Measurements from ENCODE around the gene ARHGAP15.

Gene ARHGAP15

GRCh38 chr2:143764261-143764660 is 635.0 kb downstream of the ARHGAP15 start:
- Histone ChIP-seq H4K20me1 (ENCODE audit: low read depth, low read length) (no peaks in the 10 kb centered on the region), H3K27ac (ENCODE audit: low read depth, low read length) (no peak overlapping the region), H3K9ac (ENCODE audit: low read length) (no peak overlapping the region), H3K36me3 (ENCODE audit: low read length) (peaks cover 8% of the 10 kb centered on the region; the same call in 1 of the 2 replicates), H3K27me3 (ENCODE audit: low read length) (no peaks in the 10 kb centered on the region), H3K4me2 (ENCODE audit: low read depth, low read length, poor library complexity, severe bottlenecking) (no peak overlapping the region), H3K9me3 (ENCODE audit: insufficient read depth, low read length) (no peaks in the 10 kb centered on the region), H3K4me3 (ENCODE audit: insufficient read depth, low read length, poor library complexity, severe bottlenecking) (no peak overlapping the region), H3K79me2 (ENCODE audit: insufficient read depth, low read length) (no peaks in the 10 kb centered on the region), H2AFZ (ENCODE audit: low read depth, low read length, severe bottlenecking) (no peak overlapping the region), H3F3A (ENCODE audit: insufficient read depth) (no peaks in the 10 kb centered on the region), H3K9me2 (replicated peaks; ENCODE audit: insufficient read depth, low read length) (no peaks in the 10 kb centered on the region)
- TF ChIP-seq EZH2phosphoT487 (conservative IDR thresholded peaks at IDR 0.05; ENCODE audit: low read length), result no peak
- TF ChIP-seq CTCF (IDR thresholded peaks at IDR 0.05; ENCODE audit: insufficient read depth, low read length, poor library complexity, severe bottlenecking), result no peak

GRCh38 chr2:143764706-143765105 is 635.5 kb downstream of the ARHGAP15 start:
- H2AFZ ChIP-seq (ENCODE audit: low read depth, low read length, severe bottlenecking), result no peak overlapping the region
- H3K9me3 ChIP-seq (ENCODE audit: insufficient read depth, low read length), result no peaks in the 10 kb centered on the region
- no peak for TF ChIP-seq CTCF (IDR thresholded peaks at IDR 0.05; ENCODE audit: insufficient read depth, low read length, poor library complexity, severe bottlenecking)
- TF ChIP-seq EZH2phosphoT487 (conservative IDR thresholded peaks at IDR 0.05; ENCODE audit: low read length), result no peak
- H3K4me2 ChIP-seq (ENCODE audit: low read depth, low read length, poor library complexity, severe bottlenecking), result no peak overlapping the region
- no peaks in the 10 kb centered on the region for H3K27me3 ChIP-seq (ENCODE audit: low read length)
- peaks cover 8% of the 10 kb centered on the region; the same call in 1 of the 2 replicates for H3K36me3 ChIP-seq (ENCODE audit: low read length)
- no peak overlapping the region for H3K27ac ChIP-seq (ENCODE audit: low read depth, low read length)
- no peaks in the 10 kb centered on the region for H3K79me2 ChIP-seq (ENCODE audit: insufficient read depth, low read length)
- no peak overlapping the region for H3K9ac ChIP-seq (ENCODE audit: low read length)
- no peaks in the 10 kb centered on the region for H4K20me1 ChIP-seq (ENCODE audit: low read depth, low read length)
- no peaks in the 10 kb centered on the region for H3K9me2 ChIP-seq (replicated peaks; ENCODE audit: insufficient read depth, low read length)
- H3F3A ChIP-seq (ENCODE audit: insufficient read depth), result no peaks in the 10 kb centered on the region
- H3K4me3 ChIP-seq (ENCODE audit: insufficient read depth, low read length, poor library complexity, severe bottlenecking), result no peak overlapping the region

GRCh38 chr2:143768991-143769390 is 639.8 kb downstream of the ARHGAP15 start:
- no peak overlapping the region for H3K9ac ChIP-seq (ENCODE audit: low read length)
- H3K79me2 ChIP-seq (ENCODE audit: insufficient read depth, low read length), result no peaks in the 10 kb centered on the region
- H3K36me3 ChIP-seq (ENCODE audit: low read length), result peaks cover 8% of the 10 kb centered on the region; the same call in 1 of the 2 replicates
- H3K27ac ChIP-seq (ENCODE audit: low read depth, low read length), result no peak overlapping the region
- no peaks in the 10 kb centered on the region for H4K20me1 ChIP-seq (ENCODE audit: low read depth, low read length)
- H3K9me2 ChIP-seq (replicated peaks; ENCODE audit: insufficient read depth, low read length), result no peaks in the 10 kb centered on the region
- TF ChIP-seq CTCF (IDR thresholded peaks at IDR 0.05; ENCODE audit: insufficient read depth, low read length, poor library complexity, severe bottlenecking) (no peak), EZH2phosphoT487 (conservative IDR thresholded peaks at IDR 0.05; ENCODE audit: low read length) (no peak)
- H3K9me3 ChIP-seq (ENCODE audit: insufficient read depth, low read length), result no peaks in the 10 kb centered on the region
- H2AFZ ChIP-seq (ENCODE audit: low read depth, low read length, severe bottlenecking), result no peak overlapping the region
- H3F3A ChIP-seq (ENCODE audit: insufficient read depth), result no peaks in the 10 kb centered on the region
- H3K27me3 ChIP-seq (ENCODE audit: low read length), result no peaks in the 10 kb centered on the region
- H3K4me2 ChIP-seq (ENCODE audit: low read depth, low read length, poor library complexity, severe bottlenecking), result no peak overlapping the region
- no peak overlapping the region for H3K4me3 ChIP-seq (ENCODE audit: insufficient read depth, low read length, poor library complexity, severe bottlenecking)

Data from SU-DHL-6 (cell line).